Vagina (tissue), 2 donors: ENCODE measurements around the gene CD74. TPM values are rescaled to one million over a fixed set of nuclear protein-coding genes. Genes with fewer than 3 reads are reported as not detected.

Experiments used
- DNase-seq, 2 donors: peaks; one replicate each; pipeline ENCODE4 v3.0.0-alpha.2; 2017; ENCODE audit errors: extremely low spot score in 2 of 2
- H3K27ac ChIP-seq: fragments of 200-600 bp; sonication (generic); one replicate; pipeline ENCODE4 v1.5.1; 2019
- H3K27me3 ChIP-seq: fragments of 200-600 bp; sonication (generic); one replicate; pipeline ENCODE4 v1.5.1; 2019
- H3K36me3 ChIP-seq, 2 donors: fragments of 200-600 bp; sonication (generic); one replicate each; pipeline ENCODE4 v1.5.1; 2017 to 2019
- H3K4me1 ChIP-seq: fragments of 200-600 bp; sonication (generic); one replicate; pipeline ENCODE4 v1.5.1; 2019
- H3K4me3 ChIP-seq, 2 donors: fragments of 200-600 bp; sonication (generic); 1 replicate in 1 of 2; 2 replicates in 1 of 2; pipeline ENCODE4 v1.5.1; 2016 to 2019
- H3K9me3 ChIP-seq: fragments of 200-600 bp; sonication (generic); one replicate; pipeline ENCODE4 v1.5.1; 2019
- POLR2A ChIP-seq, 2 donors: fragments of 450-650 bp; IDR thresholded peaks; one replicate each; pipeline ENCODE4 v1.6.1; 2017; ENCODE audit warnings: antibody characterized with exemption in 2 of 2, mild to moderate bottlenecking in 2 of 2, moderate library complexity in 2 of 2
- POLR2AphosphoS5 ChIP-seq, 2 donors: sonication (generic); formaldehyde crosslinking; IDR thresholded peaks; one replicate each; pipeline ENCODE4 v1.9.0; 2017; ENCODE audit warnings: antibody characterized with exemption in 2 of 2, mild to moderate bottlenecking in 2 of 2, low read depth in 1 of 2; ENCODE audit not compliant: insufficient read depth in 1 of 2
- intact Hi-C: fragments of 100-400 bp; cut with DNase I; formaldehyde crosslinking; loops from one replicate; pipeline ENCODE4 v1.15.1; 2023
- total RNA-seq: library from RNA; depleted of rRNA; stranded (reverse); fragments of >200 nt; gene quantifications from one replicate; pipeline ENCODE4 v1.2.3, GENCODE V29; 2016
- TF ChIP-seq, protein P1 (sequence below), 3 experiments: fragments of 450-650 bp in 2 of 3; fragments of 200-600 bp in 1 of 3; sonication (generic) in 1 of 3; IDR thresholded peaks; one replicate each; pipeline ENCODE4 v1.5.1; 2017 to 2019; ENCODE audit warnings: antibody characterized with exemption in 3 of 3, mild to moderate bottlenecking in 2 of 3, moderate library complexity in 2 of 3

CD74 gene
- total RNA-seq, 1 donor from 2014 or later, result 530 TPM

DNA sequence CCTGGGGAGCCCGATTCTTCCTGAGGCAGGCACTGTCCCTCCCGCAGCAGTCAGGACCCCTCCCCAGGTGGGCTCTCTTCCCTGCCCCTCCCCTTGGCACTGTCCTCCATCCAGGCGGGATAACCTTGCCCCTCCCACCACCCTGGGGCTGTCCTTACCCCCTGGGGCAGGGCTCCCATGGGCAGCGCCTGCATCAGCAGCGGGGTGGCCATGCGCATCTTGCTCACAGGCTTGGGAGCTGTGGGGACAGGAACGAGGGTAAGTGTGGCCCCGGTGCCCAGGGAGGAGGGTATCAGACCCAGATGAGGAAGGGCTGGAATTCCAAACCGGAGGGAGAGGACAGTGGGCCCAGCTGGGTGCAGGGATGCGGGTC is 6.0 kb downstream of the CD74 start:
- no peak for DNase-seq
- TF ChIP-seq POLR2A (IDR thresholded peaks at IDR 0.05) (no peak), POLR2AphosphoS5 (IDR thresholded peaks at IDR 0.05; ENCODE audit: insufficient read depth in 1 of 2, low read depth in 1 of 2) (no peak)
- TF ChIP-seq, protein P1, sequence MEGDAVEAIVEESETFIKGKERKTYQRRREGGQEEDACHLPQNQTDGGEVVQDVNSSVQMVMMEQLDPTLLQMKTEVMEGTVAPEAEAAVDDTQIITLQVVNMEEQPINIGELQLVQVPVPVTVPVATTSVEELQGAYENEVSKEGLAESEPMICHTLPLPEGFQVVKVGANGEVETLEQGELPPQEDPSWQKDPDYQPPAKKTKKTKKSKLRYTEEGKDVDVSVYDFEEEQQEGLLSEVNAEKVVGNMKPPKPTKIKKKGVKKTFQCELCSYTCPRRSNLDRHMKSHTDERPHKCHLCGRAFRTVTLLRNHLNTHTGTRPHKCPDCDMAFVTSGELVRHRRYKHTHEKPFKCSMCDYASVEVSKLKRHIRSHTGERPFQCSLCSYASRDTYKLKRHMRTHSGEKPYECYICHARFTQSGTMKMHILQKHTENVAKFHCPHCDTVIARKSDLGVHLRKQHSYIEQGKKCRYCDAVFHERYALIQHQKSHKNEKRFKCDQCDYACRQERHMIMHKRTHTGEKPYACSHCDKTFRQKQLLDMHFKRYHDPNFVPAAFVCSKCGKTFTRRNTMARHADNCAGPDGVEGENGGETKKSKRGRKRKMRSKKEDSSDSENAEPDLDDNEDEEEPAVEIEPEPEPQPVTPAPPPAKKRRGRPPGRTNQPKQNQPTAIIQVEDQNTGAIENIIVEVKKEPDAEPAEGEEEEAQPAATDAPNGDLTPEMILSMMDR (IDR thresholded peaks at IDR 0.05), result no peak
- H3K27ac ChIP-seq, result no peak overlapping the region
- no peaks in the 10 kb centered on the region for H3K36me3 ChIP-seq
- intact Hi-C loops, result no loop called here
- no peak overlapping the region for H3K4me3 ChIP-seq
- H3K27me3 ChIP-seq, result no peaks in the 10 kb centered on the region
- no peaks in the 10 kb centered on the region for H3K9me3 ChIP-seq
- peaks cover 6% of the 10 kb centered on the region for H3K4me1 ChIP-seq

DNA sequence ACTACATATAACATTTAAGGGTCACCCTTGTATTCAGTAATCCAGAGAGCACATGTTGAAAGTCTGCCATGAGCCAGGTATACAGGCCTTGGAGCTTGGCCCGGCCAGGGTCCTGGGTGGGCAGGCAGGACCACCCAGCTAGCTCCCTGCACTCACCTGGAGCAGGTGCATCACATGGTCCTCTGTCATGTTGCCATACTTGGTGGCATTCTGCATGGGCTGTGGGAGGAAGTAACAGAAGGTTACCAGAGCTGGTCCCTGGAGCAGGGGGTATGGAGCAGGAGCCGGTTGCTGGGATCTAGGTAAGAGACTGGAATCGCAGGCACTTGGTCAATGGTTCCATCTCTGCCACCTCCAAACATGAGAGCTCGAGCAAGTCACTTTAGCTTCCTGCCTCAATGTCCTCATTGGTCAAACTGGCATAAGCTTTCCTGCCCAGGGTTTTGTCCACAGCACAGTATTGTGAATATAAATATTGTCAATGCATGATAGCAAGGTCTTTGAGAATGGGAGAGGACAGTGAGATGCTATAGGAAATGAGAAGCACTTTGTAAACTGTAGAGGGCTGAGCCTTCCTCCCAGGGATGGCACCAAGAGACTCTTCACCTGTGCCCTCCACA is 6.5 kb downstream of the CD74 start:
- TF ChIP-seq POLR2A (IDR thresholded peaks at IDR 0.05), result no peak
- TF ChIP-seq, protein P1 (IDR thresholded peaks at IDR 0.05), result no peak
- no peak for TF ChIP-seq POLR2AphosphoS5 (IDR thresholded peaks at IDR 0.05; ENCODE audit: insufficient read depth in 1 of 2, low read depth in 1 of 2)
- H3K36me3 ChIP-seq, result no peaks in the 10 kb centered on the region
- no peak overlapping the region for H3K4me3 ChIP-seq
- H3K27ac ChIP-seq, result no peak overlapping the region
- H3K27me3 ChIP-seq, result no peaks in the 10 kb centered on the region
- intact Hi-C loops, result no loop called here
- peaks cover 6% of the 10 kb centered on the region for H3K4me1 ChIP-seq
- DNase-seq, result no peak
- no peaks in the 10 kb centered on the region for H3K9me3 ChIP-seq

DNA sequence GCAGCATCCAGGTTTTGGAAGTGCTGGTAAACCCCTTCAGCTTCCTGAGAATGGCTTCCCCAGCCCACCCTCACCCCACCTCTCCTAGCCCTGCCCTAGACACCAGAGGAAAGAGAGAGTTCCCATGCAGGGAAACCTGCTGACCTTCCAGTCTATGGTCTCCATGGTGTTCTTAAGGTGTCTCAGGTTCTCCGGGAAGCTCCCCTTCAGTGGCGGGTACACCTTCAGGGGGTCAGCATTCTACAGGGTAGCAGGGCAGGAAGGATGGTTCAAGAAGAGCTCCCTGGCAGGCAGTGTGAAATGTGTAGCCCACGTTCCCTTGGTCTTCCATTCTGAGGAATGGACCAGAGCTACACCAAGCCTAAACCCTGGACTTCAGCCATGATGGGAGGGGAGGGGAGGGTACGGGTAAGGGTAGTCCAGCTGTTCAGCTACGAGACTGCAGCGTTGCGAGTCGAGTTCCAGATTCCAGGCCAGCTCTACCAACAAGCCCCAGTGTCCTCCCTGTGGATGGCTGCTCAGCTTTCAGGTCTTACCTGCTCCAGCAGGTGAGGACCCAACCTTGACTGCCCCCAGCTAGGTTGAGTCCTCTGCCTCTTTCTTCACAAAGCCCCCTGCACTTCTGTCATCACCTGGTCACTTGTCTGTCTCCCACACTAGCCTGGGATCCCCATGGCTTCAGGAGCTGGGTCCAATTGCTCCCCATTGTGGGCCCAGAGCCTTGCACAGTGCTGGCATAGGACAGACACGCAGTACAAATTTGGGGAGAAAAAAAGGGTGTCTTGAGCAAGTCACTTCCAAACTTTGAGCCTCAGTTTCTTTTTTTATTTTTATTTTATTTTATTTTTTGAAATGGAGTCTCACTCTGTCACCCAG is 7.5 kb downstream of the CD74 start:
- Histone ChIP-seq H3K9me3 (no peaks in the 10 kb centered on the region), H3K27ac (no peak overlapping the region), H3K36me3 (no peaks in the 10 kb centered on the region), H3K4me1 (peaks cover 3% of the 10 kb centered on the region), H3K4me3 (no peak overlapping the region), H3K27me3 (no peaks in the 10 kb centered on the region)
- intact Hi-C loops, result no loop called here
- no peak for DNase-seq
- TF ChIP-seq, protein P1 (IDR thresholded peaks at IDR 0.05), result no peak
- no peak for TF ChIP-seq POLR2A (IDR thresholded peaks at IDR 0.05)
- no peak for TF ChIP-seq POLR2AphosphoS5 (IDR thresholded peaks at IDR 0.05; ENCODE audit: insufficient read depth in 1 of 2, low read depth in 1 of 2)

DNA sequence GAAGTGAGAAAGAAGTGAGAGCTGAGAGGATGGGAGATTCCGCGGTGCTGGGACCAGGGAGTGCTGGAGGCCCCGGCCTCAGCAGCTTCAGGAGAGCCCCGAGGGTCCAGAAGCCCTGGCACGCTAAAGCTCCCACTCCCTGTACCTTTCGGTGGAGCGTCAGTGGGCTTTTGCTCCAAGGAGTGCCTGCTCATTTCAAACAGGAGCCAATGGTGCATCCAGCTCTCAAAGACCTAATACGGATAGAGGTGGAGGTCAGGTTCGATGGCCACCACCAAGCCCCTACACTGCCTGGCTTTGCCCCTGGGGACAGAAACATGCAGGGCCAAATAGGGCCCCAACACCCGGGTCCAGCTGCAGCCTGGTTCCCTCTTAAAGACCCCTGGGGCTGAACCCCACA is 8.2 kb downstream of the CD74 start:
- Histone ChIP-seq H3K27me3 (no peaks in the 10 kb centered on the region), H3K36me3 (peaks cover 0 to 6% of the 10 kb centered on the region in 2 donors), H3K9me3 (no peaks in the 10 kb centered on the region), H3K27ac (no peak overlapping the region), H3K4me1 (no peaks in the 10 kb centered on the region), H3K4me3 (no peak overlapping the region)
- intact Hi-C loops, result no loop called here
- TF ChIP-seq, protein P1 (IDR thresholded peaks at IDR 0.05), result no peak
- TF ChIP-seq POLR2AphosphoS5 (IDR thresholded peaks at IDR 0.05; ENCODE audit: insufficient read depth in 1 of 2, low read depth in 1 of 2) (no peak), POLR2A (IDR thresholded peaks at IDR 0.05) (no peak)
- no peak for DNase-seq

DNA sequence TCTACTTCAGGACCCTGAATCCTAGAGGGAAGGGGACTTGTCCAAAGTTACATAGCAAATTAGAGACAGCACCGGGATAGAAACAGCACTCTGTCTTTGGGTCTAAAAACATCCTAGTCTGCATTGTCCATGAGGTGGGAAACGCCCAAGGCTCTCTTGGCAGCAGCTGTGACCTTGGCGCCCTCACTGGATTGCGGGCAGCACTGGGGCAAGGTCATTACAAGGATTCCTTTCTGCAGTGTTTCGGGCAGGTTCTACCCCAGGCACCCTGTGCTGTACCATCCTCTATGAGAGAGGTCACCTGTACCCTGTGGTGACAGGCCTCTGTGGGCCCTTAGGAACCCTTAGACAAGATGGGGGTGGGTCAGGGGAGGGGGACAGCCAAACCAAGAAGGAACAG is 8.6 kb downstream of the CD74 start:
- intact Hi-C loops, result no loop called here
- no peak overlapping the region for H3K4me3 ChIP-seq
- H3K27ac ChIP-seq, result no peak overlapping the region
- no peak for DNase-seq
- TF ChIP-seq, protein P1 (IDR thresholded peaks at IDR 0.05), result no peak
- TF ChIP-seq POLR2A (IDR thresholded peaks at IDR 0.05), result no peak
- TF ChIP-seq POLR2AphosphoS5 (IDR thresholded peaks at IDR 0.05; ENCODE audit: insufficient read depth in 1 of 2, low read depth in 1 of 2), result no peak
- H3K36me3 ChIP-seq, result peaks cover 0 to 10% of the 10 kb centered on the region in 2 donors
- H3K4me1 ChIP-seq, result no peaks in the 10 kb centered on the region
- no peaks in the 10 kb centered on the region for H3K27me3 ChIP-seq
- H3K9me3 ChIP-seq, result no peaks in the 10 kb centered on the region
